K562 (cell line): ENCODE data around the gene ICAM1. TPM values are rescaled to one million over a fixed set of nuclear protein-coding genes. Genes with fewer than 3 reads are reported as not detected.

Experiments used
- ADNP ChIP-seq: fragments of 200-800 bp; sonication (Bioruptor generic); IDR thresholded peaks from 2 replicates; pipeline ENCODE4 v1.6.1; 2016; ENCODE audit warnings: missing genetic modification characterization, missing compliant biosample characterization
- ATF4 ChIP-seq: fragments of 450-650 bp; formaldehyde crosslinking; IDR thresholded peaks from 2 replicates; pipeline ENCODE4 v1.4.0; 2022; ENCODE audit warnings: mild to moderate bottlenecking, moderate library complexity
- BCL6 ChIP-seq: fragments of 250-450 bp; sonication (Bioruptor Pico); IDR thresholded peaks from 2 replicates; pipeline ENCODE4 v1.4.0; 2020
- CHCHD3 ChIP-seq: fragments of 250-450 bp; sonication (Bioruptor Pico); IDR thresholded peaks from 2 replicates; pipeline ENCODE4 v2.1.2; 2022; ENCODE audit warnings: mild to moderate bottlenecking
- E2F6 ChIP-seq, 2 experiments: IDR thresholded peaks; 2 replicates each; pipeline ENCODE4 v1.6.1; 2011; ENCODE audit warnings: borderline replicate concordance in 1 of 2, control low read depth in 1 of 2, low read depth in 1 of 2, low read length in 1 of 2, mild to moderate bottlenecking in 1 of 2, mixed read lengths in 1 of 2, moderate library complexity in 1 of 2; ENCODE audit not compliant: insufficient read depth in 1 of 2, insufficient read length in 1 of 2, poor library complexity in 1 of 2, severe bottlenecking in 1 of 2; ENCODE audit errors: extremely low read depth in 1 of 2
- ESRRB ChIP-seq: fragments of 250-450 bp; sonication (Bioruptor Pico); IDR thresholded peaks from 2 replicates; pipeline ENCODE4 v1.5.0; 2020; ENCODE audit warnings: mild to moderate bottlenecking, moderate library complexity, borderline replicate concordance
- HDAC2 ChIP-seq: fragments of 450-650 bp; IDR thresholded peaks from 2 replicates; pipeline ENCODE4 v1.6.1; 2016; ENCODE audit warnings: mild to moderate bottlenecking
- HNRNPH1 ChIP-seq: fragments of 200-400 bp; formaldehyde crosslinking; optimal IDR thresholded peaks from 2 replicates; pipeline ENCODE3; 2017; ENCODE audit warnings: low read depth, mild to moderate bottlenecking, low read length, moderate library complexity
- HOXB6 ChIP-seq: fragments of 250-450 bp; sonication (Bioruptor Pico); IDR thresholded peaks from 2 replicates; pipeline ENCODE4 v1.5.1; 2022; ENCODE audit warnings: mild to moderate bottlenecking, borderline replicate concordance
- HSF4 ChIP-seq: fragments of 250-450 bp; sonication (Bioruptor Pico); IDR thresholded peaks from 2 replicates; pipeline ENCODE4 v2.1.2; 2022; ENCODE audit warnings: mild to moderate bottlenecking, moderate library complexity, borderline replicate concordance
- MCM3 ChIP-seq: fragments of 450-650 bp; IDR thresholded peaks from 2 replicates; pipeline ENCODE4 v1.6.1; 2016
- RB1 ChIP-seq: fragments of 450-650 bp; IDR thresholded peaks from 2 replicates; pipeline ENCODE4 v1.6.1; 2017; ENCODE audit warnings: low read depth, mild to moderate bottlenecking
- ZBTB43 ChIP-seq: sonication (generic); formaldehyde crosslinking; IDR thresholded peaks from 2 replicates; pipeline ENCODE4 v1.8.0; 2023; ENCODE audit warnings: mild to moderate bottlenecking, missing genetic modification reagents
- ZNF253 ChIP-seq: fragments of 250-450 bp; sonication (Bioruptor Pico); conservative IDR thresholded peaks from 2 replicates; pipeline ENCODE4 v1.6.1; 2021; ENCODE audit warnings: mild to moderate bottlenecking
- ZNF282 ChIP-seq: sonication (generic); formaldehyde crosslinking; IDR thresholded peaks from 2 replicates; pipeline ENCODE4 v1.8.1; 2023; ENCODE audit warnings: missing genetic modification reagents
- ZNF644 ChIP-seq: fragments of 200-800 bp; sonication (Bioruptor generic); IDR thresholded peaks from 2 replicates; pipeline ENCODE4 v1.6.1; 2016; ENCODE audit warnings: low read depth, missing genetic modification characterization, missing compliant biosample characterization
- ZSCAN29 ChIP-seq: fragments of 450-650 bp; IDR thresholded peaks from 2 replicates; pipeline ENCODE4 v1.6.1; 2017
- polyA plus RNA-seq, 8 experiments: library from polyadenylated mRNA; depleted of rRNA in 4 of 8; stranded (reverse) in 5 of 8; unstranded in 3 of 8; fragments of >200 nt; fragmentation: Nextera tagmentation in 2 of 8; fragmentation: Illumina TruSeq in 1 of 8; extraction: Ambion mirVana in 2 of 8; extraction: Trizol in 1 of 8; gene quantifications; 2 replicates each; pipeline versions ENCODE4 v1.2.1 to v1.2.3, GENCODE V29; 2011 to 2014; ENCODE audit warnings: inconsistent platforms in 1 of 8, missing spikeins in 1 of 8
- total RNA-seq, 7 experiments: library from RNA; depleted of rRNA in 6 of 7; stranded (reverse); fragments of >200 nt in 6 of 7; fragmentation: Illumina TruSeq in 2 of 7; extraction: Trizol in 2 of 7; gene quantifications; 2 replicates each; pipeline versions ENCODE4 v1.2.1 to v1.2.3, GENCODE V29; 2011 to 2021; ENCODE audit warnings: low replicate concordance in 1 of 7
- TF ChIP-seq, protein P1 (sequence below): fragments of 250-450 bp; sonication (Bioruptor Pico); IDR thresholded peaks from 2 replicates; pipeline ENCODE4 v1.4.0; 2020; ENCODE audit warnings: mild to moderate bottlenecking
- TF ChIP-seq, protein P2 (sequence below): fragments of 200-800 bp; sonication (Bioruptor generic); IDR thresholded peaks from 2 replicates; pipeline ENCODE4 v1.6.1; 2017; ENCODE audit warnings: missing genetic modification characterization, missing compliant biosample characterization
- TF ChIP-seq, protein P3 (sequence below): fragments of 450-650 bp; formaldehyde crosslinking; IDR thresholded peaks from 2 replicates; pipeline ENCODE4 v1.4.0; 2022; ENCODE audit warnings: missing genetic modification characterization

ICAM1 gene
- total and polyA plus RNA-seq, 9 of the 15 experiments (the other 6 are each of a cell fraction or from before 2014, with no cell fraction given) = 2.3 to 24.4 (median 13.4) TPM

DNA sequence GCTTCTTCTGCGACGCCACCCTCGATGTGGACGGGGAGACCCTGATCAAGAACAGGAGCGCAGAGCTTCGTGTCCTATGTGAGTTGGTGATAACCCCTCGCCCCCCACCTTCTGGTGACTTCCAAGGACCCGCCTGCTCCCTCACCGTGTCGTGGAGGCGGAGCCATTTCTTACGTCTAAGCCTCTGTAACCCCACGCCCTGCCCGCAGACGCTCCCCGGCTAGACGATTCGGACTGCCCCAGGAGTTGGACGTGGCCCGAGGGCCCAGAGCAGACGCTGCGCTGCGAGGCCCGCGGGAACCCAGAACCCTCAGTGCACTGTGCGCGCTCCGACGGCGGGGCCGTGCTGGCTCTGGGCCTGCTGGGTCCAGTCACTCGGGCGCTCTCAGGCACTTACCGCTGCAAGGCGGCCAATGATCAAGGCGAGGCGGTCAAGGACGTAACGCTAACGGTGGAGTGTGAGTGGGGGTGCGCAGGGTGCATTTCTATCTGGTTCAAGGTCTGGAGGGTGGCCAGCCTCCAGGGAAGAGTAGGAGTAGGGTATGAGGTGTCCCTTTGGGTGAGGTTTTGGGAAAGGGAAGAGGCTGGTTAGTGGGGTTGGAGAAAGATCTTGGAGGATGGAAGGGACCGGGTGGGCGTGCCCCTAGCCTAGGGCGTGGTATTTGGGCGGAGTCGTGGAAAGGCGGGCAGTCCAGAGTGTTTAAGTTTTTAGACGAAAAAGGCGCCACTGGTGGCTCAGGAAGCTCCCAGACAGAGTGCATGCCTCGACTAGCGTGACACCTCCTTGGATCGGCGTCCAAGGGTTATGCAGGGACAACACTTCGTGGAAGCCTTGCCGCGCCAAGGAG is 22.1 kb downstream of the ICAM1 start (continued):
- TF ChIP-seq ZNF644 = no peak
- no peak for TF ChIP-seq ADNP (tag)
- TF ChIP-seq ZBTB43 (CRISPR knock-in tag) = no peak
- TF ChIP-seq ZSCAN29 = no peak
- no peak for TF ChIP-seq CHCHD3 (CRISPR knock-in tag)
- no peak for TF ChIP-seq ESRRB (CRISPR knock-in tag)
- TF ChIP-seq HDAC2 = peak; percentile 50; the same call in 1 of the 2 replicates
- no peak for TF ChIP-seq MCM3
- TF ChIP-seq, protein P1, sequence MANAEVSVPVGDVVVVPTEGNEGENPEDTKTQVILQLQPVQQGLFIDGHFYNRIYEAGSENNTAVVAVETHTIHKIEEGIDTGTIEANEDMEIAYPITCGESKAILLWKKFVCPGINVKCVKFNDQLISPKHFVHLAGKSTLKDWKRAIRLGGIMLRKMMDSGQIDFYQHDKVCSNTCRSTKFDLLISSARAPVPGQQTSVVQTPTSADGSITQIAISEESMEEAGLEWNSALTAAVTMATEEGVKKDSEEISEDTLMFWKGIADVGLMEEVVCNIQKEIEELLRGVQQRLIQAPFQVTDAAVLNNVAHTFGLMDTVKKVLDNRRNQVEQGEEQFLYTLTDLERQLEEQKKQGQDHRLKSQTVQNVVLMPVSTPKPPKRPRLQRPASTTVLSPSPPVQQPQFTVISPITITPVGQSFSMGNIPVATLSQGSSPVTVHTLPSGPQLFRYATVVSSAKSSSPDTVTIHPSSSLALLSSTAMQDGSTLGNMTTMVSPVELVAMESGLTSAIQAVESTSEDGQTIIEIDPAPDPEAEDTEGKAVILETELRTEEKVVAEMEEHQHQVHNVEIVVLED (CRISPR knock-in tag) = no peak
- no peak for TF ChIP-seq HNRNPH1
- TF ChIP-seq ZNF282 (CRISPR knock-in tag) = no peak; the same call in 1 of the 2 replicates
- TF ChIP-seq, protein P2, sequence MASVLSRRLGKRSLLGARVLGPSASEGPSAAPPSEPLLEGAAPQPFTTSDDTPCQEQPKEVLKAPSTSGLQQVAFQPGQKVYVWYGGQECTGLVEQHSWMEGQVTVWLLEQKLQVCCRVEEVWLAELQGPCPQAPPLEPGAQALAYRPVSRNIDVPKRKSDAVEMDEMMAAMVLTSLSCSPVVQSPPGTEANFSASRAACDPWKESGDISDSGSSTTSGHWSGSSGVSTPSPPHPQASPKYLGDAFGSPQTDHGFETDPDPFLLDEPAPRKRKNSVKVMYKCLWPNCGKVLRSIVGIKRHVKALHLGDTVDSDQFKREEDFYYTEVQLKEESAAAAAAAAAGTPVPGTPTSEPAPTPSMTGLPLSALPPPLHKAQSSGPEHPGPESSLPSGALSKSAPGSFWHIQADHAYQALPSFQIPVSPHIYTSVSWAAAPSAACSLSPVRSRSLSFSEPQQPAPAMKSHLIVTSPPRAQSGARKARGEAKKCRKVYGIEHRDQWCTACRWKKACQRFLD = no peak
- TF ChIP-seq HOXB6 (CRISPR knock-in tag) = no peak
- no peak for TF ChIP-seq ATF4 (CRISPR knock-in tag)
- no peak for TF ChIP-seq BCL6 (CRISPR knock-in tag)
- TF ChIP-seq ZNF253 (CRISPR knock-in tag) = no peak
- 0 out of 2 replicates have a peak, but pooled peaks have one; percentile 49 for TF ChIP-seq RB1
- peak in 1 of 2 experiments; percentile 37 for TF ChIP-seq E2F6 (IDR thresholded peaks at IDR 0.05; ENCODE audit: borderline replicate concordance in 1 of 2, extremely low read depth in 1 of 2, insufficient read depth in 1 of 2, insufficient read length in 1 of 2, low read depth in 1 of 2, low read length in 1 of 2, poor library complexity in 1 of 2, severe bottlenecking in 1 of 2)
- TF ChIP-seq, protein P3, sequence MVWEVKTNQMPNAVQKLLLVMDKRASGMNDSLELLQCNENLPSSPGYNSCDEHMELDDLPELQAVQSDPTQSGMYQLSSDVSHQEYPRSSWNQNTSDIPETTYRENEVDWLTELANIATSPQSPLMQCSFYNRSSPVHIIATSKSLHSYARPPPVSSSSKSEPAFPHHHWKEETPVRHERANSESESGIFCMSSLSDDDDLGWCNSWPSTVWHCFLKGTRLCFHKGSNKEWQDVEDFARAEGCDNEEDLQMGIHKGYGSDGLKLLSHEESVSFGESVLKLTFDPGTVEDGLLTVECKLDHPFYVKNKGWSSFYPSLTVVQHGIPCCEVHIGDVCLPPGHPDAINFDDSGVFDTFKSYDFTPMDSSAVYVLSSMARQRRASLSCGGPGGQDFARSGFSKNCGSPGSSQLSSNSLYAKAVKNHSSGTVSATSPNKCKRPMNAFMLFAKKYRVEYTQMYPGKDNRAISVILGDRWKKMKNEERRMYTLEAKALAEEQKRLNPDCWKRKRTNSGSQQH (CRISPR knock-in tag) = 0 out of 2 replicates have a peak, but pooled peaks have one; percentile 31
- no peak for TF ChIP-seq HSF4 (CRISPR knock-in tag)
